Gastroesophageal sphincter (tissue), 3 donors: Measurements from ENCODE around the gene FHIT.

ENCODE experiments used
- CTCF ChIP-seq, 4 experiments: fragments of 200-600 bp in 2 of 4; fragments of 450-650 bp in 2 of 4; sonication (generic) in 1 of 4; IDR thresholded peaks; one replicate each; pipeline ENCODE4 v1.5.1; 2017 to 2019; ENCODE audit warnings: antibody characterized with exemption in 4 of 4, mild to moderate bottlenecking in 2 of 4, moderate library complexity in 2 of 4
- EP300 ChIP-seq: sonication (generic); formaldehyde crosslinking; IDR thresholded peaks from one replicate; pipeline ENCODE4 v1.6.1; 2017; ENCODE audit warnings: antibody characterized with exemption, mild to moderate bottlenecking
- POLR2A ChIP-seq, 2 donors: fragments of 450-650 bp; IDR thresholded peaks; one replicate each; pipeline ENCODE4 v1.6.1; 2017; ENCODE audit warnings: antibody characterized with exemption in 2 of 2, mild to moderate bottlenecking in 2 of 2, moderate library complexity in 1 of 2
- POLR2AphosphoS5 ChIP-seq: sonication (generic); formaldehyde crosslinking; IDR thresholded peaks from one replicate; pipeline ENCODE4 v1.6.1; 2017; ENCODE audit warnings: antibody characterized with exemption

GRCh38 chr3:60190073-60190472 lies 1061.2 kb downstream of the FHIT start:
- TF ChIP-seq POLR2A (IDR thresholded peaks at IDR 0.05) (no peak), CTCF (IDR thresholded peaks at IDR 0.05) (no peak), POLR2AphosphoS5 (no peak), EP300 (no peak)
